ENCODE results near the gene TSR1. TPM values are rescaled to one million over a fixed set of nuclear protein-coding genes. Genes with fewer than 3 reads are reported as not detected.

TSR1 gene
- total RNA-seq, 1 donor, result 45.8 TPM

GRCh38 chr17:2309338-2310154 lies 26.7 kb downstream of the TSR1 start:
- TF ChIP-seq, protein P1, sequence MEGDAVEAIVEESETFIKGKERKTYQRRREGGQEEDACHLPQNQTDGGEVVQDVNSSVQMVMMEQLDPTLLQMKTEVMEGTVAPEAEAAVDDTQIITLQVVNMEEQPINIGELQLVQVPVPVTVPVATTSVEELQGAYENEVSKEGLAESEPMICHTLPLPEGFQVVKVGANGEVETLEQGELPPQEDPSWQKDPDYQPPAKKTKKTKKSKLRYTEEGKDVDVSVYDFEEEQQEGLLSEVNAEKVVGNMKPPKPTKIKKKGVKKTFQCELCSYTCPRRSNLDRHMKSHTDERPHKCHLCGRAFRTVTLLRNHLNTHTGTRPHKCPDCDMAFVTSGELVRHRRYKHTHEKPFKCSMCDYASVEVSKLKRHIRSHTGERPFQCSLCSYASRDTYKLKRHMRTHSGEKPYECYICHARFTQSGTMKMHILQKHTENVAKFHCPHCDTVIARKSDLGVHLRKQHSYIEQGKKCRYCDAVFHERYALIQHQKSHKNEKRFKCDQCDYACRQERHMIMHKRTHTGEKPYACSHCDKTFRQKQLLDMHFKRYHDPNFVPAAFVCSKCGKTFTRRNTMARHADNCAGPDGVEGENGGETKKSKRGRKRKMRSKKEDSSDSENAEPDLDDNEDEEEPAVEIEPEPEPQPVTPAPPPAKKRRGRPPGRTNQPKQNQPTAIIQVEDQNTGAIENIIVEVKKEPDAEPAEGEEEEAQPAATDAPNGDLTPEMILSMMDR (IDR thresholded peaks at IDR 0.05; ENCODE audit: insufficient read depth, low read depth, low read length), result no peak
- DNase-seq (ENCODE audit: low read depth), result peak; percentile 87
- no peak overlapping the region for H3K4me3 ChIP-seq (ENCODE audit: low read depth, low read length)

DNA sequence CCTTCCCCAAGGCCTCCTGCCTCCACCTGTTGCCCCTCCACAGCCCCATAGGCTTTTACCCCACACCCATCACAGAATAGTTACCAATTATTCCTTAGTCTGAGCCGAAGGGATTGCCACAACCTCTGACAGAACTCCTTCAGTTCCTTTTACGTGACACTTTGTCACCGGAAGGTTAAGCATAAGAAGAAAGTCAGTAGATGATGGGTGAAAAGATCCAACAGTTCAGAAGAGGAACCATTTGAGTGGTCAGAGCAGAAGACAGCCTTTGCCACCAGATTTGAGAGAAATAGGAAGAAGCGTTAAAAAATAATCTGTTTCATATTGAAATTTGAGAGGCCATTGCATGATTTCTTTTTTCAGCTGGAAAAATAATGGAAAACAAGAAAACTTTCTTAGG lies 31.3 kb downstream of the TSR1 start:
- DNase-seq (ENCODE audit: low read depth), result no peak
- H3K4me3 ChIP-seq (ENCODE audit: low read depth, low read length), result no peak overlapping the region
- TF ChIP-seq, protein P1 (IDR thresholded peaks at IDR 0.05; ENCODE audit: insufficient read depth, low read depth, low read length), result no peak

GRCh38 chr17:2303204-2304188 lies 32.8 kb downstream of the TSR1 start, which contains the start of the genes SMG6 and SRR:
Gene SMG6, minus strand, starts transcription at chr17:2303785. Its CDS starts 65 bp downstream, at chr17:2303720.
Gene SRR, plus strand, starts transcription at chr17:2303950. Its CDS starts 11,611 bp downstream, at chr17:2315561.
- TF ChIP-seq, protein P1 (IDR thresholded peaks at IDR 0.05; ENCODE audit: insufficient read depth, low read depth, low read length), result no peak
- peak; percentile 90 for DNase-seq (ENCODE audit: low read depth)
- H3K4me3 ChIP-seq (ENCODE audit: low read depth, low read length), result peak within 1 kb of the TSS; percentile 93

DNA sequence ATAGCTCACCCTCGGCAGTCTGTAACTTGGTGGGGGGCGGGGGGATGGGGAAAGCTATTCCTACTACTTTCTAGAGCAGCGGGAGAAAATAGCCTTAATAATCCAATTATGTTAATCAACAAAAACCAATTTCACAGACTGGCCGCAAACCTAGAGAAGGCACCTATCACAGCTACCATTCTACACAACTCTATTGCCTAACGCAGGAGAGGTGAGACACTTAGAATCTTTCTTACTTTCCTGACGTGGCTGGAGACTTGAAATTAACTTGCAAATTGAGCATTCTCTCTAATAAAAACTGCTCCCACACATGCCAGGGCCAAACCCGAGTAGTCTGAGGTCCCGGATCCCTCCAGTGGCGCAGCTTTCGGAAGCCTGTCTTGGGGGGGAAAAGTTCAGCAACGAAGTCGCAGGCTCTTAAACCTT lies 33.5 kb downstream of the TSR1 start:
- DNase-seq (ENCODE audit: low read depth), result no peak
- H3K4me3 ChIP-seq (ENCODE audit: low read depth, low read length), result peak overlapping the region; percentile 93
- TF ChIP-seq, protein P1 (IDR thresholded peaks at IDR 0.05; ENCODE audit: insufficient read depth, low read depth, low read length), result no peak

GRCh38 chr17:2299756-2300155 lies 36.5 kb downstream of the TSR1 start:
- TF ChIP-seq, protein P1 (IDR thresholded peaks at IDR 0.05; ENCODE audit: insufficient read depth, low read depth, low read length), result no peak
- no peak overlapping the region for H3K4me3 ChIP-seq (ENCODE audit: low read depth, low read length)
- DNase-seq (ENCODE audit: low read depth), result no peak

GRCh38 chr17:2299136-2299535 lies 37.1 kb downstream of the TSR1 start:
- H3K4me3 ChIP-seq (ENCODE audit: low read depth, low read length), result no peak overlapping the region
- TF ChIP-seq, protein P1 (IDR thresholded peaks at IDR 0.05; ENCODE audit: insufficient read depth, low read depth, low read length), result no peak
- no peak for DNase-seq (ENCODE audit: low read depth)

All from fibroblast of villous mesenchyme (primary cell).